ENCODE results near the gene OR9Q1.

Gene OR9Q1

DNA sequence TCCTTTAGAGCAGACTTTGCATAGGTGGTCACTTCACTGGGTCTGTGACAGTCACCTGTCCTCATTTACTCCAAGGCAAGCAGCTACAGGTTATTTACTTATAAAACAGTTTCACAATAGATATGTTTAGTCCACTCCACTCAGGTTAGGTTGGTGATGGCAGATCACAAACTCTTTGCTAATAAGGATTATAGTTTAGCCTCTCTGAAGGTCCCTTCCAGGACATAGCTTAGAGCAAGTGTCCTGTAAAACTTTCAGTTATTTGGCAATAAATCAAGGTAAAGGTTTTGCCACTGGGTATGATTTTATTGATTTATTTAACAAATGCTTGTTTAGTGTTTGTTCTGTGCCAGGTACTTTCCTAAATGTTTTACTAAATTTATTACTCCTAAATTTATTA lies 15.9 kb downstream of the OR9Q1 start:
- DNase-seq: no peak

DNA sequence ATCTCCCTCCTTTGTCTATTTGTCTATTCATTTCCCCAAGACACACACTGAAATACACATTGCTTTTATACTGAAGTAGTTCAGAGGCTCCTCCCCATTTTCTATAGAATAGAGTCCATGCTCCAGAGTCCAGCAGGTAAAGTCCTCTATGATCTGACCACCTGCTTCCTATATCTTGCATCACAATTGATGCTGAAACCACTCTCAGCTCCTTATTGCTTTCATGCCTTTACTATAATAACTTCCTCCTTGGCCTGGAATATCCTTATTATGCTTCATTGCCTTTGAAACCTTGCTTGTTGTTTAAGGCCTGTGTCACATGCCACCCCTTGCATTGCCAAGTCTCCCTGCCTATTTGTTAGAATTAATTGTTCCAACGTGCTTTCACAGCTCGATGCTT lies 19.7 kb downstream of the OR9Q1 start:
- DNase-seq: no peak

GRCh38 chr11:58046231-58046630 lies 22.6 kb downstream of the OR9Q1 start:
- DNase-seq: no peak

DNA sequence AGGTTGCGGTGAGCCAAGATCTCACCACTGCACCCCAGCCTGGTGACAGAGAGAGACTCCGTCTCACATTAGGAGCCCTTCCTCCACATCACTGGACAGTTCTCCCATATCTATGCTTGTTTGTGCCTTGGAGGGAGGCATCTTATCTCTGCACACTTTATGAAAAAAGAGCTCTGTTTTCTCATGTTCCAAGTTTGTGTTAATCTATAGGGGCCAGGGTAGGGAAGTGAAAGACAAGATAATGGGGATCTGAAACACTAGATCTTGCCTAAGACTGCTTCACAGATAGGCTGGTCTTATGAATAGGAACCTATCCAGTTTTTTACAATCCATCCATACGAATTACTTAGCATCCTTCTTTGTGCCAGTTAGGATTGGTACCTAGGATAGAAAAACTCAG lies 24.1 kb downstream of the OR9Q1 start:
- DNase-seq: no peak

GRCh38 chr11:58055806-58056401 lies 32.2 kb downstream of the OR9Q1 start:
- no peak for DNase-seq

GRCh38 chr11:58057481-58057880 lies 33.8 kb downstream of the OR9Q1 start:
- DNase-seq: no peak

DNA sequence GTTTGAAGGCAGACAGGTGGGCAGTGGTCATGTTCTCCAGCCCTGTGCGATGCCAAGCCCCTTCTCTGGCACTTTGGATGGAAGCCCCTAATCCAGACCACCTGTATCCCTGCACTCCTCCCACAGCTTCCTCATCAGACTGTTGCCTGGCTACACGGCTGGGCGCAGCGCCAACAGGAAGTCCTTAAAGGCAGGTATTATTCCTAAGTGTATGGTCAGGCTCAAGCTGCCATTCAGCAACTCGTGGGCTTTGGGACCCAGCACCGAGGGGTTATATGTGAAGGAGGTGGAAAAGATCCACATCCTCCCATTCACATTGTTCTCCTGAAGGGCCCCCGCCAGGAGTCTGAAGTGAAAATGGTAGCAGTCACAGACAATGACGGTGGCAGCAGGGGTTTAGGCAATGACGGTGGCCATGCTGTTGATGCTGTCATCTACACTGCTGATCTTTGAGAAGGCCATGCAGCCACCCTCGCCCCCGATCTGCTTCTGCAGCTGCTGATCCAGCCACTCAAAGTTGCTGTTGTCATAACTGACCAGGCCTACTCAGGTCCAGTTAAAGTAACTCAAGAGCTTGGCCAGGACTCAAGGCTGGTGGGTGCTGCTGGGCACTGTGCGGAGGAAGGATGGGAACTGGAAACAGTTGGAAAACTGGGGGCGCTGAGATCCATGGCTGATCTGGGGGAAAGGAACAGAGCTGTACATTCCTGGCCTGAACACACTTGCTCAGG lies 34.8 kb downstream of the OR9Q1 start:
- DNase-seq: no peak

- no peak for DNase-seq
Observed at GRCh38 chr11:58059007-58059350, 35.3 kb downstream of the OR9Q1 start.

DNA sequence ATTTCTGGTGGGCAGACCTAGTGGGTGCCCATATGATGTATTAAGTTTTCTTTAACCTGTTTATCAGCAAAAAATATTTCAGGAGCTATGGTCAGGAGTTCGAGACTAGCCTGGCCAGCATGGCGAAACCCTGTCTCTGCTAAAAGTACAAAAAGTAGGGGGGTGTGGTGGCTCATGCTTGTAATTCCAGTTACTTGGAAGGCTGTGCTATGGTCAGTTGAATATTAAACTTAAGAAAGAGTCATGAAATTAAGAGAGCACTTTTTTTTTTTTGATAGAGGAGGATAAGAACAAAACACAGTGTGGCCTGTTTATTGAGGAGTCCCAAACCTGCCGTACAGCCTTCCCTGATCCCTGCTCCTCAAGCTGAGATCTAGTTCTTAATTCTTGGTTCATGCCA lies 36.9 kb downstream of the OR9Q1 start:
- DNase-seq: no peak

DNA sequence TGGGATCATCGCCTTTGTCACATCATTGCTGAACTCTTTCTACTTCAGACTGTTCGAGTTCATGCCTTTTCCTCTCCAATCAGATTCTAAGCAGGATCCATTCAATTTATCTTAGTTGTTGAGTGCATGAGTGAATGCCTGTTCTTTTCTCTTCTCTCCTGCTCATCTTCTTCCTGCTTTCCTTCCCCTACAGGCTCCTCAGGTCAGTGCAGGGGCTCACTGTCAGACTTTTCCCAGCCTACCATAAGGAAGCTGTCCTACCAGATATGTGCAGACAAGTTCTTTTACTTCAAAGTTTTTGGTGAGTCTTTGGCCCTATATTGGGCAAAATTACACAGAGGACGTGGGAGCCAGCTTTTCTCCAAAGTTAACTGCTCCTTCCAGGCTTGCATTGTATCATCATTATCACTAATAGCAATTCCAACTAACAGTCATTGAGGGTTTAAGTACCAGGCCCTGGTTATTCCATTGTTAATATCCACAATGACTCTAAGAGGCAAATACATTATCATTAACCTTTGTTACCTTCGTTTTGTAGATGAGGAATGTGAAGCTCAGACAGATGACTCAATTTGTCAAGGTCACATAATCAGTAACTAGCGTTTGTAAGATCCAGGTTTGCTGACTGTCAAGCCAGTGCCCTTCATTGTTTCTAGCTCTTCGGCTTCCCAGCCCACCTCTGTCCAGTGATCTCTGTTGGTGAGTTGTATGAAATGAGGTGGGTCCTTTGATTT lies 37.4 kb downstream of the OR9Q1 start:
- no peak for DNase-seq

DNA sequence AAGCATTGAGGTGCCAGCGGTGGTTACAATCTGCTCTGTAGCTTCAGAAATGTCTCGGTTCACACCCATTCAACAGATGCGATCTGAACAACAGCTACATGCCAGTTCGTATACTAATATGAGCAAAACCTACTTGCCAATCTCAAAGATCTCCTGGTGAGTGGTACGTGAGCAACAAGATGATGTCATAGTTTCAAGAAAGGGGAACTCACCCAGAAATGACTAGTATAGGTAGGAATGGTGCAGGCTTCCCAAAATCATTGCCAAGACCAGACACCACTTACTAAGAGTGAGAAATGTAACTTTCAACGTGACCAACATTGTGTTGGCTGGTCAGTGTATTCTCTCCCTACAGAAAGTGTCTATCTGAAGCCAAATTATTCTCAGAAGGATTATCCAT lies 38.1 kb downstream of the OR9Q1 start:
- DNase-seq: no peak

DNA sequence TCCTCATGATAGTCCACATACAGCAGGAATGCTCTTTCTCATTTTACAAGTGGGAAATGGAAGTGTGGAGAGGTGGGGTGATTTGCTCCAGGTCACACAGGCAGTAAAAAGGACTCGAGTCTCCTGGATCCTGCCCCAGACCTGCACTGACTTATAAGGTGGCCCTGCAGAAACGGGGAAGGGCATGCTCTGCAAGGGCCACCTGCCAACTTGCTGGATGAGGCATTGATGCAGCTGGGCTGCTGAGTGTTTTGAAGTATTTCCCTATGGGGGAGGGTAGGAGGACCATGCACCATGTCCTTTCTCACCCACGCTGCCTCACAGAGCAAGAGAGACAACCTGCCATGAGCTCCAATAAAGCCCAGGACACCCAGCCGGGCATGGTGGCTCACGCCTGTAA lies 44.0 kb downstream of the OR9Q1 start:
- no peak for DNase-seq

- DNase-seq: no peak
Observed at GRCh38 chr11:58068655-58069054, 45.0 kb downstream of the OR9Q1 start.

DNA sequence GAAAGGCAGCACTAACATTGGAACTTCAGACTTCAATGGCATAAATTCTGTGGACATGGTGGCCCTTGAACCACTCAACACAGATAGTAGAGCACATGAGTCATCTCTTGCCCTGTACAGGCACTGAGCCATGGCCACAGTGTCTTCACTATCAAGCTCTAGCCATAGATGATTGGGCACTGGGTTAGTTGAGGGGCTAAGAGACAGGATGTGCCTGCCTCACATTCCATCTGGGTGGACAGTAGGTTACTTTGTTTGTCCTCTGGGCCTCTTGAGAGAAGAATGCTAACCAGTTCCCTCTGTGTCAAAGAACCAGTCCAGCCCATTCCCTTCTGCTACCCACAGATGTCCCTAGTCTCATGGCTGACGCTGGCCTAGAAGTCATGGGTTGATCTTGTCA lies 46.9 kb downstream of the OR9Q1 start:
- DNase-seq: no peak

GRCh38 chr11:58075781-58076180 lies 52.1 kb downstream of the OR9Q1 start:
- DNase-seq: no peak

DNA sequence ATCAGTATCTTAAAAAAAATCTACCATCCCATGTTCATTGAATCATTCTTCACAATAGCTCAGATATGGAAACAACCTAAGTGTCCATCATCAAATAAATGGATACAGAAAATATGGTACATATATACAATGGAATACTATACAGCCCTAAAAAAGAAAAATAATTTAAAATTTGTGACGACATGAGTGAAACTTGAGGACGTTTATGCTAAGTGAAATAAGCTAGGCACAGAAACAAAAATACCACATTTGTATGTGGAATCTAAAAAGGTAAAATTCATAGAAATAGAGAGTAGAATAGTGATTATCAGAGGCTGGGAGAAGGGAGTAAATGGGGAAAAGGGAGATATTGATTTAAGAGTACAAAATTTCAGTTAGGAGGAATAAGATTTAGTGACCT lies 62.8 kb downstream of the OR9Q1 start:
- DNase-seq: no peak

DNA sequence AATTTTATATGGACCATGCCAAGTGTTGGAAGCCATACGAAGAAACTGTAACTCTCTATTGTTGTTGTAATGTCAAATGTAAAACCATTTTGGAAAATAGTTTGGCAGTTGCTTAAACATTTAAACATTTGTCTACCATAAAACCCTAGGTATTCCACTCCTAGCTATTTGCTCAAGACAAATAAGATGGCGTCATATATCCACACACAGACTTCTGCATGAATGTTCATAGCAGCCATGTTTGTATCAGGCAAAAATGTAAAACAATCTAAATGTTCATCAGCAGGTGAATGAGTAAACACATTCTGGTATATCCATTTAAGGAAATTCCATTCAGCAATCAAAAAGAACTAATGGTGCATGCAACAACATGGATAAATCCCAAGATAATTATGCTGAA lies 73.8 kb downstream of the OR9Q1 start:
- DNase-seq: no peak

GRCh38 chr11:58121096-58121495 lies 97.4 kb downstream of the OR9Q1 start:
- DNase-seq: no peak

DNA sequence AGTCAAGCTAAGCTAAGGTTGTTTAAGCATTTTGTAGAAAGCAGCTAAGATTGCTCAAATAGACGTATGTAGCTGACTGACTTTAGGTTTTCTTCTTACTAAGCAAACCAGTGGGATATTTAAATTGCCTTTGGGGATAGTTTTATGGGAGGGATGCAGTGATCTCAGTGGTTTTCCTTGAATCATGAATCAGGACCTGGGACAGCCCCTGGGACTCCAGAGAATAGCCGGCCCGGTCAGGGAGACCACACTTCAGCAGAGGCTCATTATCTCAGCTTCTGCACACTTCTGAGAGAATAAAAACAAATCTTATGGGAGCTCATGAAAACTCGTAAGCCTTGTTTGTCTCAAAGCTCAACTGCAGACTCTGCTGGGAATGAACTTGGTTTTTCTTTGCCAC lies 101.8 kb downstream of the OR9Q1 start, which contains the start of gene OR9I1:
Gene OR9I1, minus strand, starts transcription at position 62 of the 400 bp plus-strand sequence. CDS start 6,086 bp downstream, outside the sequence.
- DNase-seq: no peak

GRCh38 chr11:58127350-58127749 lies 103.7 kb downstream of the OR9Q1 start:
- no peak for DNase-seq

GRCh38 chr11:58133309-58134076 lies 109.8 kb downstream of the OR9Q1 start:
- no peak for DNase-seq

DNA sequence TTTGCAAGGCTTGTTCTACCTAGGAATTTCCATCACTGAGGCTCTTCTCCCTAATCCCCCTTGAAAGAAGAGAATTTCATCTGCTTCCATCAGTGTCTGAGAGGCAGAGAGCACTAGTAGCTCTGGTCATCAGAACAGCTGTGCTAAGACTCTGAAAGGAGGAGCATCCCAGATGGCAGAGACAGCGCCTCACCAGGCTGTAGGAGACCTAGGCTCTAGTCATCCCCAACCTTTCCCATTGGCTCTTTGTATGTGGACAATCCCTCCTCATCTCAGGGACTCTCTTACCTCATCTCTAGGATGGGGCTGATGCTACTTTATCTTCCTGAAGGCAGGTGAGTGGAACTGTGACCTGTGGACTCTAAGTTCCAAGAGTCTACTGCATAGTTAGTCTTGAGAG lies 110.5 kb downstream of the OR9Q1 start:
- DNase-seq: no peak

DNA sequence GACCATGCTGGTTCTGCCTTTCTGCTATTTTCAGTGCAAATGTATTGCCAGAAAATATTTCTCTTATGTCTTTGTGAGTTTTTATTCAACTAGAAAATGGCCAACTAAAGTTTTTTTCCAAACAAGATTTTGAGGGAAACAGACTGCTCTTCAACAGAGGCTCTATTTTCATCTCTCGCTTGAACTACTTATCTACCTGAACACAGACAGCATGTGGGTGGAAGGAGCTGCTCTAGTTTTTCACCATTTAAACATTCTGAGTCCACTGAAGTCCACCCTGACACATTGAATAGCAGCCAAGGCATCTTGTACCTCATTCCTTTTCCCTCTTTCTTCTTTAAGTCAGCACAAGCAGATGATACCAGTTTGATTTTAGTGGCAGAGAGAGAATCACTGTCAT lies 111.5 kb downstream of the OR9Q1 start:
- DNase-seq: no peak

GRCh38 chr11:58142761-58143160 lies 119.1 kb downstream of the OR9Q1 start:
- DNase-seq: no peak
